GM12878 (cell line): ENCODE measurements around the gene ARL2. TPM values are rescaled to one million over a fixed set of nuclear protein-coding genes. Genes with fewer than 3 reads are reported as not detected.

Experiments used
- ATAC-seq: fragments of 200-7000 bp; cut with Tn5 transposase; 3 replicates; pipeline ENCODE4 v1.9.1; 2020; ENCODE audit warnings: mild to moderate bottlenecking, moderate library complexity
- BruUV-seq: library from RNA; stranded (reverse); fragments of 400-500 nt; replicated peaks from 2 replicates; lab custom pipeline; 2021; lab: Mats Ljungman, UMichigan
- CTCF ChIA-PET: fragments of 300-600 bp; sonication (Branson Sonifier 250); formaldehyde crosslinking; extraction: SDS; loops from one replicate; lab custom pipeline; 2021; ENCODE audit warnings: inconsistent platforms; lab: Yijun Ruan, JAX
- POLR2A ChIA-PET: fragments of 350-600 bp; formaldehyde crosslinking; extraction: SDS; loops from one replicate; lab custom pipeline; 2021; ENCODE audit warnings: inconsistent platforms; lab: Charles Lee
- RAD21 ChIA-PET: fragments of 300-600 bp; sonication (Branson Sonifier 250); formaldehyde crosslinking; loops from one replicate; lab custom pipeline; 2023; ENCODE audit warnings: antibody characterized with exemption; ENCODE audit not compliant: unreplicated experiment; lab: Charles Lee
- SMC1A ChIA-PET: fragments of 300-600 bp; sonication (Branson Sonifier 250); formaldehyde crosslinking; loops from one replicate; lab custom pipeline; 2023; ENCODE audit not compliant: unreplicated experiment, uncharacterized antibody; lab: Charles Lee
- DNase-seq: peaks from one replicate; pipeline ENCODE4 v3.0.0-alpha.2; 2011; ENCODE audit warnings: low read depth, low spot score
- FAIRE-seq: peaks from 3 replicates; lab custom pipeline; 2011; peaks lifted over from hg19 to GRCh38; lab: Jason Lieb, UNC
- H2AFZ ChIP-seq: 2 replicates; pipeline ENCODE4 v1.6.0; 2011; ENCODE audit warnings: low read depth, low read length, control low read depth; ENCODE audit not compliant: control insufficient read depth
- H3K27ac ChIP-seq: 2 replicates; pipeline ENCODE4 v1.5.1; 2011; ENCODE audit warnings: control low read depth; ENCODE audit not compliant: control insufficient read depth, insufficient read depth
- H3K27me3 ChIP-seq, 2 experiments: replicated peaks in 1 of 2; 2 replicates each; pipeline versions ENCODE4 v1.6.0 to v1.6.1; 2011; ENCODE audit warnings: low read length in 1 of 2; ENCODE audit not compliant: control insufficient read depth in 2 of 2, insufficient read depth in 2 of 2
- H3K36me3 ChIP-seq, 2 experiments: 2 replicates each; pipeline ENCODE4 v1.5.1; 2011; ENCODE audit warnings: low read length in 1 of 2; ENCODE audit not compliant: control insufficient read depth in 2 of 2, insufficient read depth in 2 of 2
- H3K4me1 ChIP-seq: 2 replicates; pipeline ENCODE4 v1.6.1; 2011; ENCODE audit warnings: mild to moderate bottlenecking, low read length, moderate library complexity, mixed read lengths; ENCODE audit not compliant: control insufficient read depth, insufficient read depth
- H3K4me2 ChIP-seq: 2 replicates; pipeline ENCODE4 v1.6.0; 2011; ENCODE audit warnings: control low read depth; ENCODE audit not compliant: control insufficient read depth, insufficient read depth
- H3K4me3 ChIP-seq: fragments of 200-600 bp; sonication (generic); 2 replicates; pipeline ENCODE4 v1.5.1; 2016
- H3K79me2 ChIP-seq: 2 replicates; pipeline ENCODE4 v1.6.0; 2011; ENCODE audit warnings: low read length; ENCODE audit not compliant: control insufficient read depth, insufficient read depth
- H3K9ac ChIP-seq: 2 replicates; pipeline ENCODE4 v1.8.0; 2011; ENCODE audit warnings: low read length, control low read depth, mixed read lengths; ENCODE audit not compliant: control insufficient read depth, insufficient read depth
- H3K9me3 ChIP-seq: replicated peaks from 3 replicates; pipeline ENCODE4 v1.5.1; 2011; ENCODE audit warnings: mild to moderate bottlenecking, low read length; ENCODE audit not compliant: control insufficient read depth, insufficient read depth
- H4K20me1 ChIP-seq: 2 replicates; pipeline ENCODE4 v1.6.0; 2011; ENCODE audit not compliant: control insufficient read depth, insufficient read depth
- ELK1 ChIP-seq: IDR thresholded peaks from 2 replicates; pipeline ENCODE4 v1.6.1; 2012; ENCODE audit warnings: low read depth, low read length, improper control_type of control experiment
- HDAC2 ChIP-seq: fragments of 200-600 bp; sonication (generic); IDR thresholded peaks from 2 replicates; pipeline ENCODE4 v1.6.1; 2017
- LARP7 ChIP-seq: fragments of 450-650 bp; IDR thresholded peaks from 2 replicates; pipeline ENCODE4 v1.6.1; 2017; ENCODE audit warnings: mild to moderate bottlenecking
- NBN ChIP-seq: fragments of 450-650 bp; IDR thresholded peaks from 2 replicates; pipeline ENCODE4 v1.6.1; 2016
- REST ChIP-seq: IDR thresholded peaks from 2 replicates; pipeline ENCODE4 v1.6.1; 2012; ENCODE audit warnings: mild to moderate bottlenecking, low read depth, low read length
- TAF1 ChIP-seq: IDR thresholded peaks from 2 replicates; pipeline ENCODE4 v1.6.1; 2011; ENCODE audit warnings: mild to moderate bottlenecking, low read depth, low read length, borderline replicate concordance
- TCF12 ChIP-seq: IDR thresholded peaks from 2 replicates; pipeline ENCODE4 v1.6.1; 2011; ENCODE audit warnings: low read depth, mild to moderate bottlenecking, low read length
- YBX1 ChIP-seq: fragments of 450-650 bp; IDR thresholded peaks from 2 replicates; pipeline ENCODE4 v1.6.1; 2016; ENCODE audit warnings: antibody characterized with exemption
- ZBTB33 ChIP-seq: fragments of 450-650 bp; IDR thresholded peaks from 2 replicates; pipeline ENCODE4 v1.6.1; 2017; ENCODE audit warnings: mild to moderate bottlenecking
- ZBTB4 ChIP-seq: fragments of 450-650 bp; formaldehyde crosslinking; IDR thresholded peaks from 2 replicates; pipeline ENCODE4 v1.4.0; 2022; ENCODE audit warnings: mild to moderate bottlenecking, moderate library complexity
- ZNF274 ChIP-seq: IDR thresholded peaks from one replicate; pipeline ENCODE4 v1.8.0; 2011; ENCODE audit not compliant: insufficient read length, insufficient read depth
- WGBS: methylation state at CpG from one replicate; pipeline ENCODE4 v1.1.6; 2016; ENCODE audit warnings: low lambda C conversion rate; ENCODE audit not compliant: insufficient replicate concordance, insufficient coverage; ENCODE audit errors: missing lambda C conversion rate; 5-methylcytosine and 5-hydroxymethylcytosine counted together
- in situ Hi-C: fragments of 300-500 bp; cut with MboI; formaldehyde crosslinking; loops from 9 replicates; pipeline ENCODE4 v1.14.3; 2018; ENCODE audit warnings: mixed read lengths
- intact Hi-C: fragments of 100-400 bp; cut with micrococcal nuclease; formaldehyde crosslinking; loops from one replicate; pipeline ENCODE4 v1.14.2; 2022; ENCODE audit not compliant: unreplicated experiment
- polyA plus RNA-seq, 11 experiments: library from polyadenylated mRNA; depleted of rRNA in 4 of 11; unstranded in 6 of 11; stranded (reverse) in 5 of 11; fragments of >200 nt; fragmentation: Nextera tagmentation in 4 of 11; fragmentation: Illumina TruSeq in 1 of 11; extraction: Ambion mirVana in 4 of 11; extraction: Trizol in 1 of 11; gene quantifications; 1 replicate in 1 of 11; 2 replicates in 10 of 11; pipeline versions ENCODE4 v1.2.1 to v1.2.3, GENCODE V29; 2011 to 2016; ENCODE audit warnings: inconsistent platforms in 2 of 11, missing spikeins in 2 of 11, low read depth in 1 of 11
- total RNA-seq, 4 experiments: library from RNA; depleted of rRNA in 3 of 4; stranded (reverse); fragments of >200 nt in 3 of 4; fragmentation: Illumina TruSeq in 1 of 4; extraction: Trizol in 1 of 4; gene quantifications; 2 replicates each; pipeline versions ENCODE4 v1.2.1 to v1.2.3, GENCODE V29; 2013 to 2021

The ARL2 gene
- total and polyA plus RNA-seq, 10 of the 15 experiments (the other 5 are each of a cell fraction or from before 2014, with no cell fraction given) = 4.1 to 138 (median 73.4) TPM

- Histone ChIP-seq H3K27ac (no peak overlapping the region), H3K9me3 (no peaks in the 10 kb centered on the region), H3K9ac (no peak overlapping the region), H2AFZ (no peak overlapping the region), H3K36me3 (peaks cover 0 to 5% of the 10 kb centered on the region in 2 experiments; a peak in 2 of 4 replicates), H4K20me1 (no peaks in the 10 kb centered on the region; the same call in 1 of the 2 replicates), H3K4me2 (no peak overlapping the region), H3K4me1 (peaks cover 11% of the 10 kb centered on the region), H3K27me3 (no peaks in the 10 kb centered on the region), H3K79me2 (no peaks in the 10 kb centered on the region; the same call in none of the 2 replicates), H3K4me3 (no peak overlapping the region)
- no TSS peak for BruUV-seq
- FAIRE-seq (no peak), ATAC-seq (no peak), DNase-seq (no peak)
- ChIA-PET RAD21 (no interaction called here), CTCF (no interaction called here), SMC1A (no interaction called here), POLR2A (no interaction called here)
- WGBS = 85% methylated on average over 7 of the region's 7 CpGs
- intact Hi-C loops = loop anchor here (10.0 kb wide), 1 partner anchor 235 kb away; no protein-coding TSS in a partner anchor
- in situ Hi-C loops = no loop called here
- TF ChIP-seq LARP7 (no peak), REST (no peak), NBN (no peak), TCF12 (no peak), HDAC2 (no peak), ELK1 (no peak), ZBTB4 (CRISPR knock-in tag) (no peak), YBX1 (no peak), ZNF274 (no peak), ZBTB33 (no peak), TAF1 (no peak)
These were observed 5.9 kb downstream of the ARL2 start for GRCh38 chr11:65019824-65020223.
